ENCODE data around the gene EPAS1. TPM values are rescaled to one million over a fixed set of nuclear protein-coding genes. Genes with fewer than 3 reads are reported as not detected.

Gene EPAS1
- not detected for total RNA-seq (ENCODE audit: unreplicated experiment)
- long read RNA-seq, result 0 reads

DNA sequence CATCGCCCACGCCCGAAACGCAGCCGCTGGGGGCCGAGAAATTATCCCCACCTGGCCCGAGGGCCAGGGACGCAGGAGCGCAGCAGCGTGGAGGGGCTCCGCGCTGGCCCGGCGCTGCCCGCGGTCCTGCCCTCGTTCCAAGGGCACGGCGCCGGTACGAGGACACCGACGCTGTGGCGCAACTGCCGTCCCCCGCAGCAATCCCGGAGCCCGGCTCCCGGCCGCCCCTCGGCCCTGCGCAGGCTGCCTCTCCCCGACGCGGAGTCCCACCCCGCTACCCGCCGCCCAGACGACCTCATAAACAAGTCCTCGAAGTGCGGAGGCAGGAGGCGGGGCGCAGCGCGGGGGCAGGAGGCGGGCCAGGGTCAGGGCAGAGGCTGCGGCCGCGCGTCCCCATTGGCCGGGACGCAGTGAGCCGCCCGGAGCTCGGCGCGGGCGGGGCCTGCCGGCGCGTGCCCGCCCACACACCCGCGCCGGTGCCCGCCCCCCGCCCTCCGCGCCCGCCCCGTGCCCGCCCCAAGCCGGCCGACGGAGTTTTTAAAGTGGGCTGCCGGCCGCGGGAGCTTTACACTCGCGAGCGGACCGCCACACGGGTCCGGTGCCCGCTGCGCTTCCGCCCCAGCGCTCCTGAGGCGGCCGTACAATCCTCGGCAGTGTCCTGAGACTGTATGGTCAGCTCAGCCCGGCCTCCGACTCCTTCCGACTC lies at the start of gene EPAS1:
TSS of gene EPAS1 (plus strand) at position 568 of the 706 bp plus-strand sequence. CDS start 505 bp downstream, outside the sequence.
- Mint-ChIP-seq H3K4me1 (ENCODE audit: low read depth, unreplicated experiment) (peaks cover 9% of the 10 kb centered on the region), H3K27me3 (ENCODE audit: unreplicated experiment) (peaks cover 32% of the 10 kb centered on the region), H3K4me3 (ENCODE audit: unreplicated experiment) (peak within 1 kb of the TSS; percentile 86), H3K27ac (ENCODE audit: unreplicated experiment) (no peak within 1 kb of the TSS), H3K9me3 (ENCODE audit: unreplicated experiment) (peaks cover 1% of the 10 kb centered on the region), H3K36me3 (ENCODE audit: unreplicated experiment) (peaks cover 1% of the 10 kb centered on the region)
- TF ChIP-seq, protein P1, sequence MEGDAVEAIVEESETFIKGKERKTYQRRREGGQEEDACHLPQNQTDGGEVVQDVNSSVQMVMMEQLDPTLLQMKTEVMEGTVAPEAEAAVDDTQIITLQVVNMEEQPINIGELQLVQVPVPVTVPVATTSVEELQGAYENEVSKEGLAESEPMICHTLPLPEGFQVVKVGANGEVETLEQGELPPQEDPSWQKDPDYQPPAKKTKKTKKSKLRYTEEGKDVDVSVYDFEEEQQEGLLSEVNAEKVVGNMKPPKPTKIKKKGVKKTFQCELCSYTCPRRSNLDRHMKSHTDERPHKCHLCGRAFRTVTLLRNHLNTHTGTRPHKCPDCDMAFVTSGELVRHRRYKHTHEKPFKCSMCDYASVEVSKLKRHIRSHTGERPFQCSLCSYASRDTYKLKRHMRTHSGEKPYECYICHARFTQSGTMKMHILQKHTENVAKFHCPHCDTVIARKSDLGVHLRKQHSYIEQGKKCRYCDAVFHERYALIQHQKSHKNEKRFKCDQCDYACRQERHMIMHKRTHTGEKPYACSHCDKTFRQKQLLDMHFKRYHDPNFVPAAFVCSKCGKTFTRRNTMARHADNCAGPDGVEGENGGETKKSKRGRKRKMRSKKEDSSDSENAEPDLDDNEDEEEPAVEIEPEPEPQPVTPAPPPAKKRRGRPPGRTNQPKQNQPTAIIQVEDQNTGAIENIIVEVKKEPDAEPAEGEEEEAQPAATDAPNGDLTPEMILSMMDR (IDR thresholded peaks at IDR 0.05; ENCODE audit: partially characterized antibody, unreplicated experiment), result no peak
- peak; percentile 84 for DNase-seq

DNA sequence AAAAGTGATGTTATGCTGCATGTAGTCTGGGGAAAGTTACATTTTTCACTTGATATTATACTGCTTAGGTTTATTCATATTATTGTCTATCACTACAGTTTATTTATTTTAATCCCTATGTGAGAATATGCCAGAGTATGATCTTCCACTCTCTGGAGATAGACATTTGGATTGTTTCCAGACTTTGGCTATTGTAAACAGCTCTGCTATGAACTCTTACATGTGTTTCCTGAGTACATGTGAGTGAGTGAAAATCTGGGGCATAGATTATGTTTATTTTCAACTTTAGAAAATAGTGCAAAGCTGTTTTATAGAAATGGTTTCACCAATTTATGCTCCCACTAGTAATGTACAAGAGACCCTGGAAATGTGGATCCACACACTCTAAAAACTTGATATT lies 49.0 kb upstream of the EPAS1 start:
- no peaks in the 10 kb centered on the region for H3K9me3 Mint-ChIP-seq (ENCODE audit: unreplicated experiment)
- no peak for DNase-seq
- TF ChIP-seq, protein P1 (IDR thresholded peaks at IDR 0.05; ENCODE audit: partially characterized antibody, unreplicated experiment), result no peak
- H3K36me3 Mint-ChIP-seq (ENCODE audit: unreplicated experiment), result no peaks in the 10 kb centered on the region
- H3K4me1 Mint-ChIP-seq (ENCODE audit: low read depth, unreplicated experiment), result peaks cover 6% of the 10 kb centered on the region
- no peak overlapping the region for H3K4me3 Mint-ChIP-seq (ENCODE audit: unreplicated experiment)
- H3K27ac Mint-ChIP-seq (ENCODE audit: unreplicated experiment), result no peak overlapping the region
- H3K27me3 Mint-ChIP-seq (ENCODE audit: unreplicated experiment), result no peaks in the 10 kb centered on the region

DNA sequence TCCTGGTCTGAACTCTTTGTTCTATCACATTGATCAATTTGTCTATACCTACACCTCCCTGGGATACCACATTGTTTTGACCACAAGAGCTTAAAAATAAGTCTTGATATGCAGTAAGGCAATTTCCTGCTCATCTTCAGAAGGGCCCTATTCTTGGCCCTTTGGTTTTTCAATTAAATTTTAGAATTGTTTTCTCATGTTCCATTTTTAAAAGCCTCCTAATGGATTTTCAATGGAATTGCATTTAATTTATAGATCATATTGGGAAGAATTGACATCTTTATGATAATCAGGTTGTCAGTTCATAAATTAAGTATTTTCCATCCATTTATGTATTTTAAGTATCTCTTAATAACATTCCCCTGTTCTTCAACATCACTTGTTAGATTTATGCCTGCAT lies 47.6 kb upstream of the EPAS1 start:
- TF ChIP-seq, protein P1 (IDR thresholded peaks at IDR 0.05; ENCODE audit: partially characterized antibody, unreplicated experiment), result peak; percentile 41
- DNase-seq, result no peak
- no peaks in the 10 kb centered on the region for H3K27me3 Mint-ChIP-seq (ENCODE audit: unreplicated experiment)
- no peaks in the 10 kb centered on the region for H3K9me3 Mint-ChIP-seq (ENCODE audit: unreplicated experiment)
- H3K4me3 Mint-ChIP-seq (ENCODE audit: unreplicated experiment), result no peak overlapping the region
- peaks cover 11% of the 10 kb centered on the region for H3K4me1 Mint-ChIP-seq (ENCODE audit: low read depth, unreplicated experiment)
- H3K36me3 Mint-ChIP-seq (ENCODE audit: unreplicated experiment), result no peaks in the 10 kb centered on the region
- no peak overlapping the region for H3K27ac Mint-ChIP-seq (ENCODE audit: unreplicated experiment)

DNA sequence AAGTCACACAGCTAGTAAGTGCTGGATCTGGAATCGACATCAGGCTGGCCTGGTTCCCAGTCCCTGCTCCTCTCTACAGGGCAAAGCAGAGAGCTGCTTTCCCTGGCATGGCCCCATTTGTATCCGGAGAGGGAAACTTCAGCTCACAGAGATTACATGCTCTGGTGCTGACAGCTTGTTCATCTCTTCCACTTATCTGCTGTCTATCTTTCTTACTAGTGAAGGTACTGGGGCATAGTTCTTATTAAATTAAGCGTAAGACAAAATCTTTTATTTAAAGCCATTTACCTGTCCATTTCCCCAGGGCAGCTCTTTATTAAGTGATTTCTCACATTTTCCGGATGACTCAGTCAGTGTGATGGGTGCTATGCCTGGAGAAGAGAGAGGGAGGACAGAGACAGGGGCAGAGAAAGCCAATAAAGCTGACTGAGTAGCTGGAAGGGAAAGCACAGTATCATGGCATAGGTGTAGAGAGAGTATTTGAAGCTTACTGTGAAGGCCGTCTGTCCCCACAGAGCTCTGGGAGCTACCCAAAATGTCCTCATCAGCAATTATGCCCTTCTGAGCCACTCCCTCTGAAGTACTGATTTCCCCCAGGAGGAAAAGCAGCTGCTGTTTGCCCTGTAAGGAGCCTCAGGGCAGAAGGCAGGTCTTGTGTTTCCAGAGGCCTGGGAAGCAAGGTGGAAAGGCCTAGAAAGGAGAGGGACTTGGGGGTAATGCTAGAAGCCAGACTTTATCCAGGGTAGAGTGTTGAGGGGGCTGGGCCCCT lies 44.1 kb upstream of the EPAS1 start:
- Mint-ChIP-seq H3K27me3 (ENCODE audit: unreplicated experiment) (no peaks in the 10 kb centered on the region), H3K9me3 (ENCODE audit: unreplicated experiment) (no peaks in the 10 kb centered on the region), H3K4me3 (ENCODE audit: unreplicated experiment) (no peak overlapping the region), H3K27ac (ENCODE audit: unreplicated experiment) (peak overlapping the region; percentile 24), H3K36me3 (ENCODE audit: unreplicated experiment) (no peaks in the 10 kb centered on the region), H3K4me1 (ENCODE audit: low read depth, unreplicated experiment) (peaks cover 11% of the 10 kb centered on the region)
- DNase-seq, result no peak
- TF ChIP-seq, protein P1 (IDR thresholded peaks at IDR 0.05; ENCODE audit: partially characterized antibody, unreplicated experiment), result no peak

DNA sequence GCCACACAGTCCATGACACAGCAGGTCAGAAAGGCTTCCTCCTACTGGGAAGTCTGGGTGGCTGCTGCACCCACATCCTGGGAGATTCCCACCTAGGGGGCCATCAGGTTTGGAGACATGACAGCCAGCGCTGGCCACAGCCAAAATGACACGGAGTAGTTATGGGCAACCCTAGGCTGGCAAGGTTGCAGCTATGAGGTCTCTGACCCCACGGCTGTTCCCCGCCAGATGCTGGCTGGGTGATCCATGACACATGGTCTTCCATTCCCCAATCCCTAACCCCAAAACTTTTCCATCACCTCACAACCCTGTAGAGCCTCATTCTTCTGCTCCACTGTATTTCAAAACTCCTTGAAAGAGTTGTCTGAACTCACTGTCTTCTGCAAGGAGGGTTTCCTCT lies 42.7 kb upstream of the EPAS1 start:
- Mint-ChIP-seq H3K36me3 (ENCODE audit: unreplicated experiment) (no peaks in the 10 kb centered on the region), H3K4me1 (ENCODE audit: low read depth, unreplicated experiment) (peaks cover 11% of the 10 kb centered on the region), H3K27ac (ENCODE audit: unreplicated experiment) (no peak overlapping the region), H3K27me3 (ENCODE audit: unreplicated experiment) (no peaks in the 10 kb centered on the region), H3K4me3 (ENCODE audit: unreplicated experiment) (no peak overlapping the region), H3K9me3 (ENCODE audit: unreplicated experiment) (no peaks in the 10 kb centered on the region)
- TF ChIP-seq, protein P1 (IDR thresholded peaks at IDR 0.05; ENCODE audit: partially characterized antibody, unreplicated experiment), result no peak
- no peak for DNase-seq

Data from glutamatergic neuron (in vitro differentiated cells).